IPS-15b (cell line): ENCODE measurements around the gene FOLH1.
"Not testable (repeated sequence)": the region's sequence is repeated elsewhere in the genome, so short reads cannot be mapped to it uniquely, and the experiment has no call there.

Experiments
- H3K27me3 ChIP-seq: one replicate; pipeline ENCODE4 v1.6.1; 2013; ENCODE audit warnings: low read length; ENCODE audit not compliant: control insufficient read depth, insufficient read depth
- H3K36me3 ChIP-seq: one replicate; pipeline ENCODE4 v1.6.1; 2013; ENCODE audit warnings: low read length; ENCODE audit not compliant: control insufficient read depth, insufficient read depth
- H3K4me1 ChIP-seq: one replicate; pipeline ENCODE4 v1.6.1; 2013; ENCODE audit warnings: mild to moderate bottlenecking, low read length; ENCODE audit not compliant: control insufficient read depth, insufficient read depth
- H3K4me3 ChIP-seq: one replicate; pipeline ENCODE4 v1.5.1; 2013; ENCODE audit warnings: low read depth, low read length
- H3K9ac ChIP-seq: one replicate; pipeline ENCODE4 v1.6.1; 2013; ENCODE audit warnings: low read depth, mild to moderate bottlenecking, low read length
- H3K9me3 ChIP-seq: one replicate; pipeline ENCODE4 v1.6.1; 2013; ENCODE audit warnings: mild to moderate bottlenecking, low read length; ENCODE audit not compliant: control insufficient read depth, insufficient read depth

Gene FOLH1

GRCh38 chr11:49174691-49175366 is 33.6 kb downstream of the FOLH1 start:
- not testable (repeated sequence) for H3K27me3 ChIP-seq, H3K4me3 ChIP-seq, H3K9ac ChIP-seq, H3K36me3 ChIP-seq, H3K4me1 ChIP-seq, H3K9me3 ChIP-seq

DNA sequence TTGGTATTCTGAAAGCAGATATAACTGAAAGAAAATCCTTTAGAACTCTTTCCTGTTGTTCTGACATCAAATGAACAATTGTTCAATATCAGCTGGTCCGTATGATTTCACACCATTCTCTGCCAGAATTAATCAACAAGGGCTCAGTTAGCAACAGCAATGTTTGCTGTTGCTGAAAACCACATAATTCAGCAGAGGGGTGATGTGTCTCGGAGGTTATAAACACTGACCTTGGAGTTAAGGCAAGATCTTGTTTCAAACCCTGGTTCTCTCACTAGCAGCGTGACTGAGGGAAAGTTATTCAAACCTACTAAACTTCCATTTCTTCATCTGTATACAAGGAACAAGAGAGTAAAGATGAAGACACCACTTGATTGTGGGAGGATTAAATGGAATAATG is 36.8 kb downstream of the FOLH1 start:
- H3K36me3 ChIP-seq, H3K27me3 ChIP-seq, H3K9ac ChIP-seq, H3K4me3 ChIP-seq, H3K4me1 ChIP-seq, H3K9me3 ChIP-seq: not testable (repeated sequence)

GRCh38 chr11:49169579-49169978 is 38.8 kb downstream of the FOLH1 start:
- not testable (repeated sequence) for H3K27me3 ChIP-seq, H3K36me3 ChIP-seq, H3K9ac ChIP-seq, H3K4me1 ChIP-seq, H3K9me3 ChIP-seq, H3K4me3 ChIP-seq

DNA sequence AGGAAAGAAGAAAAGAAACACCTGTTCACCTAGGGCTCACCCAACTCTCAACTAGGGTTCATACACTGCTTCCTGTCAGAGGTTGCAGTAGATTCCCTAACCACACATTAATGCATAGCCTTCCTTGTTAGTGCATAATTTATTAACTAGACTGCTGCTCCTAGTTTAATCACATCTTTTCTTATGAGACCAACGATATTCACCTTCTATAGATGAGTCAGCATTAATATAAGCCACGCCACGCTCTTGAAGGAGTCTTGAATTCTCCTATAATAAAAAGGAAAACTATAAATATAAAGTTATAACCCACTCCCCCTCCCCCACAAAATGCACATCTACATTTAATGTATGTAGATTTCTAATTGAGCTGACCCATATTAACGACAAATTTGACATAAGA is 39.4 kb downstream of the FOLH1 start:
- H3K4me3 ChIP-seq, H3K9ac ChIP-seq, H3K27me3 ChIP-seq, H3K9me3 ChIP-seq, H3K4me1 ChIP-seq, H3K36me3 ChIP-seq: not testable (repeated sequence)

DNA sequence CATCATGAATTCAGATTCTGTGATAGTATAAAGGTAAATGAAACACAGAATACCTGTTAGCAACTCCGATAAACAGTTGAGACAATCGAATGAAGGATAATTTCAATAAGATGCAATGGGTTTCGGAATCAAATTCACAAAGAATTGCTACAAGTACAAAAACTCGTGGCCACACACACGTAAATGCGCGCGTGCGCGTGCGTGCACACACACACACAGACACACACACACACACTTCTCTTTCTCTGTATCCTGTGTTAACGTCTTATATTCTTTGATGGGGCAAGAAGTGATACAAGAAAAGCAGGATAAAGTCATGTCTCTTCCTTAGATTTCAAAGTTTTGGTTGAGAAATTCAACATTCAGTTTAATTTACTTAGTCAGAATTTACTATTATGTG is 57.2 kb downstream of the FOLH1 start:
- no peaks in the 10 kb centered on the region for H3K4me1 ChIP-seq
- H3K9me3 ChIP-seq, result no peaks in the 10 kb centered on the region
- H3K36me3 ChIP-seq, result no peaks in the 10 kb centered on the region
- H3K27me3 ChIP-seq, result no peaks in the 10 kb centered on the region
- H3K4me3 ChIP-seq, result no peak overlapping the region
- H3K9ac ChIP-seq, result no peak overlapping the region

GRCh38 chr11:49102356-49102755 is 106.0 kb downstream of the FOLH1 start:
- not testable (repeated sequence) for H3K27me3 ChIP-seq, H3K4me1 ChIP-seq, H3K36me3 ChIP-seq, H3K9ac ChIP-seq, H3K4me3 ChIP-seq
- H3K9me3 ChIP-seq, result peaks cover 16% of the 10 kb centered on the region
